NK-92 (cell line): ENCODE results near the gene RAD23B.

Experiments
- DNase-seq: peaks from one replicate; lab custom pipeline; 2025; ENCODE audit not compliant: unreplicated experiment; lab: John Stamatoyannopoulos, UW

Gene RAD23B

GRCh38 chr9:107334103-107334776 lies 51.2 kb downstream of the RAD23B start:
- DNase-seq, result no peak

GRCh38 chr9:107335331-107335730 lies 52.3 kb downstream of the RAD23B start:
- no peak for DNase-seq

- no peak for DNase-seq
Observed at GRCh38 chr9:107336718-107337360, 53.8 kb downstream of the RAD23B start.

- DNase-seq, result no peak
Observed at GRCh38 chr9:107337676-107338590, 54.9 kb downstream of the RAD23B start.

GRCh38 chr9:107338911-107339659 lies 56.0 kb downstream of the RAD23B start:
- no peak for DNase-seq

- DNase-seq, result no peak
Observed at GRCh38 chr9:107340920-107341632, 58.0 kb downstream of the RAD23B start.

- no peak for DNase-seq
Observed at GRCh38 chr9:107342476-107343161, 59.5 kb downstream of the RAD23B start.

GRCh38 chr9:107345327-107345726 lies 62.2 kb downstream of the RAD23B start:
- DNase-seq, result no peak

GRCh38 chr9:107348836-107349235 lies 65.8 kb downstream of the RAD23B start:
- DNase-seq, result no peak

- DNase-seq, result no peak
Observed at GRCh38 chr9:107350443-107350842, 67.4 kb downstream of the RAD23B start.

- no peak for DNase-seq
Observed at GRCh38 chr9:107351382-107352045, 68.4 kb downstream of the RAD23B start.

GRCh38 chr9:107355394-107355793 lies 72.3 kb downstream of the RAD23B start:
- no peak for DNase-seq

- no peak for DNase-seq
Observed at GRCh38 chr9:107358986-107359385, 75.9 kb downstream of the RAD23B start.

GRCh38 chr9:107360098-107360497 lies 77.0 kb downstream of the RAD23B start:
- no peak for DNase-seq

GRCh38 chr9:107361816-107362215 lies 78.7 kb downstream of the RAD23B start:
- no peak for DNase-seq

- DNase-seq, result no peak
Observed at GRCh38 chr9:107363516-107364152, 80.6 kb downstream of the RAD23B start.

- DNase-seq, result no peak
Observed at GRCh38 chr9:107367727-107368502, 84.8 kb downstream of the RAD23B start.

GRCh38 chr9:107368696-107369095 lies 85.6 kb downstream of the RAD23B start:
- DNase-seq, result no peak
